PFSK-1 (cell line): ENCODE results near the gene KCNB1.

ENCODE experiments used
- FOXP2 ChIP-seq: optimal IDR thresholded peaks from 2 replicates; pipeline ENCODE3; 2011; ENCODE audit warnings: borderline replicate concordance, control low read depth, inconsistent platforms; ENCODE audit not compliant: insufficient read depth; ENCODE audit errors: extremely low read length, extremely low read depth
- POLR2AphosphoS5 ChIP-seq: IDR thresholded peaks from 2 replicates; pipeline ENCODE4 v1.6.1; 2012; ENCODE audit warnings: low read depth, mild to moderate bottlenecking, control low read depth, low read length, moderate library complexity
- SIN3A ChIP-seq: IDR thresholded peaks from 2 replicates; pipeline ENCODE4 v1.6.1; 2012; ENCODE audit warnings: mild to moderate bottlenecking, low read length, moderate library complexity, borderline replicate concordance; ENCODE audit not compliant: insufficient read depth
- TAF1 ChIP-seq: IDR thresholded peaks from 2 replicates; pipeline ENCODE4 v1.6.1; 2012; ENCODE audit warnings: low read length, control low read depth, borderline replicate concordance; ENCODE audit not compliant: insufficient read depth
- TF ChIP-seq, protein P1 (sequence below), 2 experiments: IDR thresholded peaks; 2 replicates each; pipeline versions ENCODE4 v1.6.1 to v1.8.0; 2011 to 2012; ENCODE audit warnings: low read depth in 2 of 2, low read length in 2 of 2, control low read depth in 1 of 2, inconsistent platforms in 1 of 2, mild to moderate bottlenecking in 1 of 2, moderate library complexity in 1 of 2; ENCODE audit not compliant: insufficient read depth in 1 of 2

Gene KCNB1

GRCh38 chr20:49476016-49476355, 6.5 kb downstream of the KCNB1 start:
- no peak for TF ChIP-seq POLR2AphosphoS5
- TF ChIP-seq SIN3A: no peak
- no peak for TF ChIP-seq FOXP2
- TF ChIP-seq, protein P1, sequence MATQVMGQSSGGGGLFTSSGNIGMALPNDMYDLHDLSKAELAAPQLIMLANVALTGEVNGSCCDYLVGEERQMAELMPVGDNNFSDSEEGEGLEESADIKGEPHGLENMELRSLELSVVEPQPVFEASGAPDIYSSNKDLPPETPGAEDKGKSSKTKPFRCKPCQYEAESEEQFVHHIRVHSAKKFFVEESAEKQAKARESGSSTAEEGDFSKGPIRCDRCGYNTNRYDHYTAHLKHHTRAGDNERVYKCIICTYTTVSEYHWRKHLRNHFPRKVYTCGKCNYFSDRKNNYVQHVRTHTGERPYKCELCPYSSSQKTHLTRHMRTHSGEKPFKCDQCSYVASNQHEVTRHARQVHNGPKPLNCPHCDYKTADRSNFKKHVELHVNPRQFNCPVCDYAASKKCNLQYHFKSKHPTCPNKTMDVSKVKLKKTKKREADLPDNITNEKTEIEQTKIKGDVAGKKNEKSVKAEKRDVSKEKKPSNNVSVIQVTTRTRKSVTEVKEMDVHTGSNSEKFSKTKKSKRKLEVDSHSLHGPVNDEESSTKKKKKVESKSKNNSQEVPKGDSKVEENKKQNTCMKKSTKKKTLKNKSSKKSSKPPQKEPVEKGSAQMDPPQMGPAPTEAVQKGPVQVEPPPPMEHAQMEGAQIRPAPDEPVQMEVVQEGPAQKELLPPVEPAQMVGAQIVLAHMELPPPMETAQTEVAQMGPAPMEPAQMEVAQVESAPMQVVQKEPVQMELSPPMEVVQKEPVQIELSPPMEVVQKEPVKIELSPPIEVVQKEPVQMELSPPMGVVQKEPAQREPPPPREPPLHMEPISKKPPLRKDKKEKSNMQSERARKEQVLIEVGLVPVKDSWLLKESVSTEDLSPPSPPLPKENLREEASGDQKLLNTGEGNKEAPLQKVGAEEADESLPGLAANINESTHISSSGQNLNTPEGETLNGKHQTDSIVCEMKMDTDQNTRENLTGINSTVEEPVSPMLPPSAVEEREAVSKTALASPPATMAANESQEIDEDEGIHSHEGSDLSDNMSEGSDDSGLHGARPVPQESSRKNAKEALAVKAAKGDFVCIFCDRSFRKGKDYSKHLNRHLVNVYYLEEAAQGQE (IDR thresholded peaks at IDR 0.05; ENCODE audit: insufficient read depth in 1 of 2, low read depth in 2 of 2, low read length in 2 of 2): no peak
- TF ChIP-seq TAF1: no peak

GRCh38 chr20:49475292-49476015, 7.0 kb downstream of the KCNB1 start:
- TF ChIP-seq FOXP2 (no peak), POLR2AphosphoS5 (no peak), SIN3A (no peak), TAF1 (no peak)
- TF ChIP-seq, protein P1 (IDR thresholded peaks at IDR 0.05; ENCODE audit: insufficient read depth in 1 of 2, low read depth in 2 of 2, low read length in 2 of 2): no peak

GRCh38 chr20:49471397-49471796, 11.1 kb downstream of the KCNB1 start:
- TF ChIP-seq, protein P1 (IDR thresholded peaks at IDR 0.05; ENCODE audit: insufficient read depth in 1 of 2, low read depth in 2 of 2, low read length in 2 of 2): no peak

GRCh38 chr20:49470922-49471321, 11.5 kb downstream of the KCNB1 start:
- no peak for TF ChIP-seq FOXP2
- no peak for TF ChIP-seq SIN3A
- no peak for TF ChIP-seq TAF1
- TF ChIP-seq POLR2AphosphoS5: no peak
- TF ChIP-seq, protein P1 (IDR thresholded peaks at IDR 0.05; ENCODE audit: insufficient read depth in 1 of 2, low read depth in 2 of 2, low read length in 2 of 2): no peak

DNA sequence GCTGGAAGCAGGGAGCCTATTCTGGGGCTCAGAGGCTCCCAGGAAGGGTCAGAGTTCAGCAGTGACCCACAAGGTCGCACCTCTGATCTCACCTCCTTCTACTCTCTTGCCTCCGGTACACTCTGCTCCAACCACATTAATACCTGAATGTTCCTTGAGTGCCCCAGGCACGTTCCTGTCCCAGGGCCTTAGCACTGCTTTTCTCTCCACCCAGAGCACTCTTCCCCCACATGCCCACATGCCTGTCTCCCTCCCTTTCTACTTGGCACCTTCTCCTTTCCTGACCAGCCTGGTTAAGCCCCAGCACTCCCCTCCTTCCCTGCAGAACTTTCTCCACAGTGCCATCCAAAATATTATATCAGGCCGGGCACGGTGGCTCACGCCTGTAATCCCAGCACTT, 13.4 kb downstream of the KCNB1 start:
- TF ChIP-seq, protein P1 (IDR thresholded peaks at IDR 0.05; ENCODE audit: insufficient read depth in 1 of 2, low read depth in 2 of 2, low read length in 2 of 2): no peak
- no peak for TF ChIP-seq FOXP2
- TF ChIP-seq SIN3A: no peak
